Fibroblast of upper back skin (primary cell): ENCODE measurements around the gene MB.

Experiments
- DNase-seq: peaks from one replicate; pipeline ENCODE4 v3.0.0-alpha.2; 2013

MB gene

GRCh38 chr22:35568751-35569739 lies 48.1 kb downstream of the MB start:
- peak; percentile 82 for DNase-seq

- no peak for DNase-seq
These were observed 49.6 kb downstream of the MB start for GRCh38 chr22:35567351-35568141.

- peak; percentile 83 for DNase-seq
These were observed 51.9 kb downstream of the MB start for GRCh38 chr22:35564975-35565867.

GRCh38 chr22:35563211-35563610 lies 53.9 kb downstream of the MB start:
- DNase-seq: no peak

- peak; percentile 85 for DNase-seq
These were observed 55.2 kb downstream of the MB start for GRCh38 chr22:35561796-35562526.

GRCh38 chr22:35560824-35561223 lies 56.3 kb downstream of the MB start:
- no peak for DNase-seq

- DNase-seq: peak; percentile 28
These were observed 56.8 kb downstream of the MB start for GRCh38 chr22:35560366-35560765.

- DNase-seq: no peak
These were observed 57.6 kb downstream of the MB start for GRCh38 chr22:35559354-35560005.

- no peak for DNase-seq
These were observed 58.4 kb downstream of the MB start for GRCh38 chr22:35558719-35559118.

GRCh38 chr22:35558031-35558430 lies 59.1 kb downstream of the MB start:
- no peak for DNase-seq
